Panc1 (cell line): ENCODE results near the gene VPS45.

ENCODE experiments used
- CTCF ChIP-seq: fragments of 450-650 bp; IDR thresholded peaks from 2 replicates; pipeline ENCODE4 v1.5.1; 2017; ENCODE audit warnings: mild to moderate bottlenecking
- POLR2AphosphoS5 ChIP-seq: IDR thresholded peaks from 2 replicates; pipeline ENCODE4 v1.6.1; 2012; ENCODE audit warnings: mild to moderate bottlenecking, low read depth, low read length, moderate library complexity
- REST ChIP-seq, 2 experiments: IDR thresholded peaks; 2 replicates each; pipeline ENCODE4 v1.6.1; 2011 to 2012; ENCODE audit warnings: low read depth in 2 of 2, control low read depth in 1 of 2, low read length in 1 of 2, mild to moderate bottlenecking in 1 of 2, moderate library complexity in 1 of 2; ENCODE audit not compliant: insufficient read depth in 1 of 2
- SIN3A ChIP-seq: IDR thresholded peaks from 2 replicates; pipeline ENCODE4 v1.6.1; 2012; ENCODE audit warnings: low read depth, mild to moderate bottlenecking, low read length, moderate library complexity, borderline replicate concordance; ENCODE audit not compliant: insufficient read depth
- TCF7L2 ChIP-seq: IDR thresholded peaks from 2 replicates; pipeline ENCODE4 v1.6.1; 2011; ENCODE audit warnings: mild to moderate bottlenecking, low read depth, low read length, inconsistent platforms

GRCh38 chr1:150194381-150195031 lies 126.9 kb downstream of the VPS45 start:
- TF ChIP-seq CTCF: no peak
- no peak for TF ChIP-seq POLR2AphosphoS5
- TF ChIP-seq SIN3A: no peak
- TF ChIP-seq REST (IDR thresholded peaks at IDR 0.05; ENCODE audit: insufficient read depth in 1 of 2, low read depth in 2 of 2, low read length in 1 of 2): no peak
- TF ChIP-seq TCF7L2: no peak
